ENCODE data around the gene FAM193A.
A peak's percentile ranks its signal among the peaks of the same experiment; 100 is the strongest.
"Not testable (repeated sequence)": the region's sequence is repeated elsewhere in the genome, so short reads cannot be mapped to it uniquely, and the experiment has no call there.

The FAM193A gene, protein sequence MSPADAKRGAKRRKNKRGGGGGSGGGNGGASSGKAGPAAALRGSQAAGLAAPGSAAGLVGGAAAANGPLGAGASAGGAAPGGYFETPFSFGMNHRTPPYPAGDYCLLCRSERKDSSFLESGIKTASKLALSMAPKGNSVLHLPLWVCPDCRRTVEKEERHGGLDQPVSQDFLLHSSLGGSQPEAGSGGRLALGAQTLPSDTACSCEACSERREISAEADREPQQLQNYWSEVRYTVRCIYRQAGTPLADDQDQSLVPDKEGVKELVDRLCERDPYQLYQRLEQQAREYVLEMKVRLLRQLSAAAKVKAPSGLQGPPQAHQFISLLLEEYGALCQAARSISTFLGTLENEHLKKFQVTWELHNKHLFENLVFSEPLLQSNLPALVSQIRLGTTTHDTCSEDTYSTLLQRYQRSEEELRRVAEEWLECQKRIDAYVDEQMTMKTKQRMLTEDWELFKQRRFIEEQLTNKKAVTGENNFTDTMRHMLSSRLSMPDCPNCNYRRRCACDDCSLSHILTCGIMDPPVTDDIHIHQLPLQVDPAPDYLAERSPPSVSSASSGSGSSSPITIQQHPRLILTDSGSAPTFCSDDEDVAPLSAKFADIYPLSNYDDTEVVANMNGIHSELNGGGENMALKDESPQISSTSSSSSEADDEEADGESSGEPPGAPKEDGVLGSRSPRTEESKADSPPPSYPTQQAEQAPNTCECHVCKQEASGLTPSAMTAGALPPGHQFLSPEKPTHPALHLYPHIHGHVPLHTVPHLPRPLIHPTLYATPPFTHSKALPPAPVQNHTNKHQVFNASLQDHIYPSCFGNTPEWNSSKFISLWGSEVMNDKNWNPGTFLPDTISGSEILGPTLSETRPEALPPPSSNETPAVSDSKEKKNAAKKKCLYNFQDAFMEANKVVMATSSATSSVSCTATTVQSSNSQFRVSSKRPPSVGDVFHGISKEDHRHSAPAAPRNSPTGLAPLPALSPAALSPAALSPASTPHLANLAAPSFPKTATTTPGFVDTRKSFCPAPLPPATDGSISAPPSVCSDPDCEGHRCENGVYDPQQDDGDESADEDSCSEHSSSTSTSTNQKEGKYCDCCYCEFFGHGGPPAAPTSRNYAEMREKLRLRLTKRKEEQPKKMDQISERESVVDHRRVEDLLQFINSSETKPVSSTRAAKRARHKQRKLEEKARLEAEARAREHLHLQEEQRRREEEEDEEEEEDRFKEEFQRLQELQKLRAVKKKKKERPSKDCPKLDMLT (N-terminal part only)

DNA sequence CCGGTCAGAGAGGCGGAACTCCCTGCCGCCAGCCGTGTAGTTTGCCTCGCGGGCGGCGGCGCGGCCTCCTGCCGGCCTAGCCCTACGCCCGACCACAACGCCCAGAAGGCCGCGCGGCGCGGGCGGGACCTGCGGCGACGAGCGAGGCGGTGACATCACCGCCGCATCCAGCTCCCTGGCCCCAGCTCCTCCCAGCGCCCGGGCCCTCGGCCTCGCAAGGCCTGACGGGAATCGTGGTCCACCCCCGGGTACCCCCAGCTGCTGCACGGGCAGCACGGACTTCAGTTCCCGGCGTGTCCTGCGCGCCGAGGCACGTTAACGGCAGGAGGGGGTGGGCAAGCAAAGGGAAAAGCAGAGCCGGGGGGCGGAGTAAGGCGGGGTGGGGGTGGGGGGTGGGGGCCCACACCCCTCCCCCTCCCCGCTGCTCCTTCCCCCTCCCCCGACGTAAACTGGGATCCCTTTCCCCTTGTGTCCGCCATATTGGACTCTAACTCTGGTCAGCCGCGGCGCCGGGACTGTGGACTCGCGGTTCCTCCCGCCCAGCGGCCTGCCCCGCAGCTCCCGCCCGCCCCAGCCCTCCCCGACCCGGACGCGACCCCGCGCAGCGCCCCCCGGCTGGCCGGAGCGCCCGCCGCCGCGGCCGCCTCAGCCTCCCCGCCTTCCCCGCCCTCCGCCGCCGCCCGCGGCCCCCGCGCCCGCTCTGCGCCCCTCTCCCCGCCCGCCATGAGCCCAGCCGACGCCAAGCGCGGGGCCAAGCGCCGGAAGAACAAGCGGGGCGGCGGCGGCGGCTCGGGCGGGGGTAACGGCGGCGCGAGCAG, at the start of gene FAM193A:
Gene FAM193A (plus strand): TSS at position 455 of the 818 bp plus-strand sequence. CDS start 269 bp downstream, at position 724.
- DNase-seq (ENCODE audit: low read depth in 2 of 2) = peak; percentile 97 to 99

DNA sequence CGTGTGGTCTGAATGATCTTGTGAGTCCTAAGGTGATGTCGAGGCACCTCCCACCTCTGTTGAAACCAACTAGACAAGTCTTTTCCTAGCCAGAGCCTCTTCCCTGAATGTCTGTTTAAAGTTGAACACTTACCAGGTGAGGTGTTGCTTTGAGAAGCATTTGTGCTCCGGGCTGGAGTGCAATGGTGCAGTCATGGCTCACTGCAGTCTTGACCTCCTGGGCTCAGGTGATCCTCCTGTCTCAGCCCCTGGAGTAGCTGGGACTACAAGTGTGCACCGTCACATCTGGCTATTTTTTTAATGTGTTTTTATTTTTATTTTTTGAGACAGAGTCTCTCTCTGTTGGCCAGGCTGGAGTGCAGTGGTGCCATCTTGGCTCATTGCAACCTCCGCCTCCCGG, 49.5 kb upstream of the FAM193A start:
- DNase-seq (ENCODE audit: low read depth in 2 of 2) = no peak

DNA sequence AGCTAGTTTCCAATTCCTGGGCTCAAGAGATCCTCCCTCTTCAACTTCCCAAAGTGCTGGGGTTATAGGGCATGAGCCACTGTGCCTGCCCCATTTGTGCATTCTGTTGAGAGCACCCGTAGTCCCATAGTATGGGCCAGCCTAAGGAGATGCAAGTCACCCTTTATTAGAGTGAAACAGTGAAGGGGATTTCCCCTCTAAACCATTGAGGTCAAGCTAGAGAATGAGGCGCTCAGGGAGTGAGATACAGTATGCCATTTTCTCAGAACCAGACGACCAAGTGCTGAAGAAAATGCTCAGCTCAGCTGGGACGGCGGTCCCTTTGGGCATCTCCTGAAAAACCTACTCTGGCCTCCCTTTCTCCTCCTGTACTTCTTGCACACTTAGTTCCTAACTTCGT, 48.8 kb upstream of the FAM193A start:
- no peak for DNase-seq (ENCODE audit: low read depth in 2 of 2)

DNA sequence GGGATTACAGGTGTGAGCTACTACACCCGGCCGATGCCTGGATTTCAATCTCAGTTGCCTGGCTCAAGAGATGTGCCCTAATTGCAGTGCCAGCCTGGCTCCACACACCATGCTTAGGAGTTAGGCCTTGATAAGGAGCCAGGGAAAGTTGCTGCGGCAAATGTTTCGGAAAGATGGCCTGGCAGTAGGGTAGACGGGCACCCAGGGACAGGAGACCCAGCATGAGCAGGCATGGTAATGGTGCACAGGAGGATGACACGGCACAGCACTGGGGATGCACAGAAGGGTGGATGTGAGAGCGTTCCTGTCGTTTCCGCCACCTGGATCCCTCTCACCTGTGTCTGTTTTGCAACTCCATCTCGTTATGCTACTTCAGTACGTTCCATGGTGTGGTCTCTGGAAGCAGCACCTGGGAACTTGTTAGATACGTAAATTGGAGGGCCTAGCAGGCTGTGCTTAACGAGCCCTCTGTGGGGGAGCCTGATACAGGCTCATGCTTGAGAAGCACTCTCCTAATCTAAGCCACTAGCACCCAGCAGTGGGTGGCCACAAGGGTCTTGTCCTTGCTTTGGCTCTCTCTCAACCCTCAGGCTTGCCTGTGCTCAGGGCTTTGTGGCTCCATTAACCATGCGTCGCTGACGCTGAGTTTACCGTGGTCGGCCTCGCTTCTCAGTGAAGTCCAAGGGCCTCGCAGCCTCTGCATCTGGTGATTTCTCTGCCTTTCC, 47.2 kb upstream of the FAM193A start:
- no peak for DNase-seq (ENCODE audit: low read depth in 2 of 2)

DNA sequence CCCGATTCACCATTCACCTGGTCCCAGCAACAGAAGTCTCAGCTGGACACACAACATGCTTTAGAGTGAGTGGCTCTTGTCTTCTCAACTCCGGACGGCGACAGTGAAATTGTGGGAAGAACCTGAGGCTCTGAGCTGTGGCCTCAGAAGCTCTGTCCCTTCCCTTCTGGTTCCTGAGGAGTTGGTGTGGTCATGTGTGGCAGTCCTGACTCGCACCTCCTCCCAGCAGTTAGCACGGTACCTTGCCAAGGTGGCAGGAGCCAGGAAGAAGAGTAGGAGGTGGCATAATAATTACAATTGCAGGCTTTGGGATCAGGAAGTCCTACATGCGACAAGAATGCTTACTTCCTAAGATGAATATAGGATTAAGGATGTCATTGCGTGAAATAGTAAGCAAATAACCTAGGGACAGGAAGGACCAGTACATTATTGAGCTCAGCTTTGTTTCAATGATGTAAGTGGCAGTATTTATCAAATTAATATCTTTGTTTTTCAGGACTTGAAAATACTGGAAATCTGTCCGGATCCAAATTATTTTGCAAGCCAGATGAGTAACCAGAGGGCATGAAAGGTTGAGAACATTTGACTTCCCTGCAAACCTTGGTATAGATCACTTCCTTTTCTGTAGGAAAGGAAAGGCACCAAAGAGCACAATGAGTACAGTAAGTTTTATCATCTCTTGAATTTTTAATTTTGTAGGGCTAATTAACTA, 46.5 kb upstream of the FAM193A start:
- no peak for DNase-seq (ENCODE audit: low read depth in 2 of 2)

DNA sequence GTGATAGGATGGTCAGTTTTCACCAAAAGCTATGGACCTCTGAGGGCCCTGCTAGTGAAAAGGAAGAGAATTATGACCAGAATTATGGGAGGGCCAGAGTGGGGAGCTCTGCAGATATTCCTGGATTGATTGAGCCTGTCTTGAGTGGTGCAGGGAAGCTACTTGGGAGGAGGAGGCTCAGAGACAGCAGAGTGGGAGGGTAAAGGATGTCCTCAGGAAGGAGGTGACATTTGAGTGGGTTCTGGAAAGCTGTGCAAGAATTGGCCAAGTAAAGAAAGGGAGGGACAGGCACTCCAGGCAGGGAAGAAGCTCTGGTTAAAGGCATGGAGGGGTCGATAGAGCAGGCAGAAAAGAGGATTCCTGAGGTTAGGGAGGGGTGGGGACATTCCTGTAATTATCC, 43.5 kb upstream of the FAM193A start:
- no peak for DNase-seq (ENCODE audit: low read depth in 2 of 2)

DNA sequence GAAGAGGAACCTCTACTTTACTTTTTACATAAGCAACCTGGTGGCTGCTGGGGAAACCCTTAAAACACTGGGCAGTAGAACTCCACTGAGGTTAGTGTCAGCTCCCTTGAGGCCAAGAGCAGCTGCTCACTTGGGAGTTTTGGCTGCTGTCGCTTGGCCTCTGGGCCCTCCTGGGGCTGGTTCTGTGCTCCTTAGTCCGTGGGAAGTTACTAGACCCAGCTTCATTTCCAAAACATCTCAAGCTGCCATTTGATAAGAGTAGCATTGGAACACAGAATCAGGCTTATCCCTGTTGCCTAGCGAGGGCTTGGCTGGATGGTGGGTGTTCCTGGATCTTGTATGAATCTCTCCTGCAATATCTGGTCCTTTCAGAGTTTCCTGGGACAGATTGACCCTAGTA, 41.5 kb upstream of the FAM193A start:
- DNase-seq (ENCODE audit: low read depth in 2 of 2) = no peak

DNA sequence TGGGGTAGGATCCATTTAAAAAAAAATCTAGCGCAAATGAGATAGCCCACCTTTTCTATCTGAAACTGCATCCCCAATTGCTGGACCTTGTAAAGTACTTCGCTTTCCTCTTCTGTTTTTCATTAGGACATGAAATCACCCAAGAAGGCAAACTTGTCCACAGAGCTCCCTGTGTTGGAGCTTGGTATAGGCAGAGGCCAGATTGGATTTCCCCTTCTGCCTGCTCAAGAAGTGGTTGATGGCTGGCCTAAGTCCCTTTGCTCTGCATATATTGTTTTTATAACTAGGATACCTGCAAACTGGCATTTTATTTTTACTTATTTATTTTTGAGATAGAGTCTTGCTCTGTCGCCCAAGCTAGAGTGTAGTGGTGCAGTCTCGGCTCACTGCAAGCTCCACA, 39.1 kb upstream of the FAM193A start:
- DNase-seq (ENCODE audit: low read depth in 2 of 2) = no peak

DNA sequence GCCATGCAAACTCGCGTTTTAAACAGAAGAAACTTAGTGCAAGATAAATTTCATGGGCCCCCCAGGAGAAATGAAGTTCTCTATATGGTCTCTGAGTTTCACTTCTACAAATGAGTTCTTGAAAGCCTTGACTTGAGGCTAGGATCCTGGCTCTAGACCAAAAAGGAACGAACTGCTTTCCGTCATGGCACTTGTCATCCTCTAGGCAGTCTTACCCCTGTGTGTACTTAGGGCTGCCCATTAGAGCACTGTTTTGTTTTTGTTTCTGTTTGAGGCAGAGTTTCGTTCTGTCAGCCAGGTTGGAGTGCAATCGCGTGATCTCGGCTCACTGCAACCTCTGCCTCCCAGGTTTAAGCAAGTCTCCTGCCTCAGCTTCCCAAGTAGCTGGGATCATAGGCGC, 38.5 kb upstream of the FAM193A start:
- DNase-seq (ENCODE audit: low read depth in 2 of 2) = no peak

DNA sequence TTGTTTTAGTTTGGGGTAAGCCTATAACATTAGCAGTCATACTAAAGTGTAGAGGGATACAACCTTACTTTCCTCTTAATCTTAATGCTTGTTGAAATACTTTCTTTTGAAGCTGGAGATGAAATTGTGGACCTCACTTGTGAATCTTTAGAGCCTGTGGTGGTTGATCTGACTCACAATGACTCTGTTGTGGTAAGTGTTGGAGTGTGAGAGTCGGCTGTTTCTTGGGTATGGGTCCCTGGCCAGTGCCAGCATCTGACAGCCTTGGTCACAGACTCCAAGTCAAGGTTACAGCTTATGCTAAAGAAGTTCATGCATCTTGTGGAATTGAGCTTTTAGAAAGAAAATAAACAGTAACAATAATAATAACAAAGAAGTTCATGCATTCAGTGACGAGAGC, 35.9 kb upstream of the FAM193A start:
- no peak for DNase-seq (ENCODE audit: low read depth in 2 of 2)

DNA sequence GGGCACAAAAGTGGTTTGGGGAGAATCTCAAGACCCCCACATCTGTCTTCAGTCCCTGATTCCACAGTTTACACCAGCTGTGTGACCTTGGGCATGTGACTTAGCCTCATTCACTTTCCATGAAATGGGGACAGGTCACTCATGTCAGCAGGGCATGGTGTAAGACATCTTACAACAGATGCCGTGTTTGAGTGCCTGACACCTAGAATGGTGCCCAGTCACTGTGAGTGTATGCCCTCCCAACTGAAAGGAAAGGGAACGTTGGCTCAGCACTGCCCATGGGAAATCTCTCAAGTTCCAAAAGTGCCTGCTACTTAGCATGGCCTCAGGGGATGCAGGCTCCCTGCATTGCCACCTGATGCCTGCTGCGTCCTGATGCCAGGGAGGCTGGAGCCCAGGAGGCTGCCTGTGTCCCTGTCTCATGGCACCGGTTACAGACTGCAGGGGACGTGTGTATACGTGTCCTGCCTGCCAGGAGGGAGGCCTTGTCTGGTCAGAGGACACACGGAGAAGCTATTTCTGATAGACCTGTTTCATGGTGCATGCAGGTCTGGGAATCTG, 35.3 kb upstream of the FAM193A start:
- no peak for DNase-seq (ENCODE audit: low read depth in 2 of 2)

DNA sequence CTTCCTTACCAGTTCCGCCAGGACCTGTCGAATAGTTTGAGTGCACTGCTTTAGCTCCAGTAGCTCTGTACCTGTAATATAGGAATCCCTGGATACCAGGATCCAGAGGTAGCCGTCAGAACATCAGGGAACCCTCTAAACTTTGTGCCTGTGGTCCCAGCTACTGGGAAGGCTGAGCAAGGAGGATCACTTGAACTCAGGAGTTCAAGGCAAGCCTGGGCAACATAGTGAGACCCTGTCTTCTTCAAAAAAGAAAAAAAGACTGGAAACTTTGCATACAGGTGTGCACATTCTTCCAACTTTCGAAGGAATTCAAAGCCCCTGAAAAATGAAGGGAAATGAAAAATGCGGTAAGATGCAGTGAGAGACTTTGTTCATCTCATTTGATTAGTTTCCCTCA, 32.6 kb upstream of the FAM193A start:
- no peak for DNase-seq (ENCODE audit: low read depth in 2 of 2)

DNA sequence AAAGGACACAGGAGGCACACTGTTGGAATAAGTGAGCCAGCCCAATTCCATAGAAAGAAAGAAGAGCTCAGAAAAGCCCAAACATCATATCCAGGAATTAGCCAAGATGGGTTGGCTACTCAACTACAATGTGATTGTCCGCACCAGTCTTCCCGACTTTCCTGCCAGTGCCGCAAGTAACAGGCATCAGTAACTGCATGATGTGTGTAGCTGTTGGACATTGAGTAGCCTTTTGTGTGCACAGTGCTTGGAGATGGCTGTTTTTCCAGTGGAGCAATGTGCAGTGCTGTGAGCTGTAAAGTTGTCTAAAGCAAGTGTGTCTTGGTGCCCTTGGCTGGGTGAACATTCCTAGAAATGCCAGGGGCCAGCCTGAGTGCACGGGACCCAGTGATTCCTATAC, 29.2 kb upstream of the FAM193A start:
- no peak for DNase-seq (ENCODE audit: low read depth in 2 of 2)

DNA sequence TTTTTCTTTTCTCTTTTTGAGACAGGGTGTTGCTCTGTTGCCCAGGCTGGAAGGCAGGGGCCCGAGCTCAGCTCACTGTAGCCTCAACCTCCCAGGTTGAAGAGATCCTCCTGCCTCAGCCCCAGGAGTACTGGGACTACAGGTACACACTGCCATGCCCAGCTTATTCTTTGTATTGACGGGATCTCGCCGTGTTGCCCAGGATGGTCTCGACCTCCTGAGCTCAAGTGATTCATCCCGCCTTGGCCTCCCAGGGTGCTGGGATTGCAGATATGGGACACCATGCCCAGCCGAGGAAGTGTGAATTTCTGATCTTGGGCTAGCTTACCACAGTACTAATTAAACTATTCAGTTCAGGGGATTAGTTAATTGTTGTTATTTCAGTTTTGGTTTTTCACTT, 28.6 kb upstream of the FAM193A start:
- DNase-seq (ENCODE audit: low read depth in 2 of 2) = no peak

DNA sequence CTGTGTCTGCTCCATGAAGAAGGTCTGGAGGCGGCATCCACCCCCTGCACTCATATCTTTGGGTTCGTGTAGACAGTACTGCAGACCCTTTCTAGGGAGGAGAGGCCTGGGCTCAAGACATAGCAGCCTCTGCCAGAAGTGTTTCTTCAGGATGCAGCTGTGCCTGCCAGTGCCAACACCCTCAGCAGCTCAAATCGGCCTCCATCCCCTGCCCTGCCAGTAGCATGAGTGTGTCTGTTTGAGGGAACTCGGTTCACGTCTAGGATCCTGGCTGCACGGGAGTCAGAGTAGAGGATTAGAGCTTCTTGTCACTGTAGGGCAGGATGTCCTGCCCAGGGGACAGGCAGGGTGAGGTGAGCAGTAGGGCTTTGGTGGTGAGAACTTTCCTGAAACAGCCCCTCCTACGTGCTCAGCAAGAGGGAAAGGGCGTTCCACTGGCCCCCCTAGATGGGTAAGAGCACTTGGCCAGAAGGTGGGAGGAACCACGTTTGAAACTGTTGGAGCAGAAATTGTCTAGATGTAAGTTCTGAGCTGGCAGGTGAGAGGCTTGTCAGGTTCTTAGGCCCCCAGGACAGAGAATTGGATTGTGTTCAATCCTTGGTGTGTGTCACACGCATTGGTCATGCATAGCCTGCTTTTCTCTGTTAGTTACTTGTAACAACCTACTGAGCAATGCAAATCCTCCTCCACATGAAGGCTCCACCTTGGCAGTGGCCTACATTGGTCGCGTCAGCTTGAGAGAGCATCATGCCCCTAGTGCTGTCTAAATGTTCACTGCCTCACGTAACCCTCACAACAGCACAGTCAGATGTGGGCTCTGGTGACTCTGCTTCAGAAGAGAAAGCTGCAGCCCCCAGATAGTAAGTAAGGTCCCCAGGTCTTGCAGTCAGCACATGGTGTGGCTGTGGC, 25.8 kb upstream of the FAM193A start:
- DNase-seq (ENCODE audit: low read depth in 2 of 2) = no peak

DNA sequence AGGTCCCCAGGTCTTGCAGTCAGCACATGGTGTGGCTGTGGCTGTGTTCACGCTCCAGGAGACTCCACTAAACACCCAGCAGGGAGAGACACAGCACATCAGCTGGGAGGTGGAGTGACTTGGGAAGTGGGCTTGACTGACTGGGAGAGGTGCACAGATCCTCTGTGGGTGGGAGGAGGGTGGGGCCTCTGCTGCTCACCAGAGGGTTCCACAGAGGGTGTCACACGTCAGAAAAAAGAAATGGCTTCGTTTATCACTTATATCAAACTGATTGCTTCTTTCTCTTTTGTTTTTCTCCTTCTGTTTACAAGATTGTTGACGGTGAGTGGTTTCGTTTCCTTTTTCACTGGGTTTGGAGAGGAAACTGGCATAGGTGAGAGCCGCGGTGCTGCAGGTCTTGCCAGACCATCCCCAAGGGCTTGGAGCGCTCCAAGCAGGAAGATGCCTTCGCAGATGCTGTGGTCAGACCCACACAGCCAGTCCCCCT, 24.8 kb upstream of the FAM193A start:
- DNase-seq (ENCODE audit: low read depth in 2 of 2) = no peak

DNA sequence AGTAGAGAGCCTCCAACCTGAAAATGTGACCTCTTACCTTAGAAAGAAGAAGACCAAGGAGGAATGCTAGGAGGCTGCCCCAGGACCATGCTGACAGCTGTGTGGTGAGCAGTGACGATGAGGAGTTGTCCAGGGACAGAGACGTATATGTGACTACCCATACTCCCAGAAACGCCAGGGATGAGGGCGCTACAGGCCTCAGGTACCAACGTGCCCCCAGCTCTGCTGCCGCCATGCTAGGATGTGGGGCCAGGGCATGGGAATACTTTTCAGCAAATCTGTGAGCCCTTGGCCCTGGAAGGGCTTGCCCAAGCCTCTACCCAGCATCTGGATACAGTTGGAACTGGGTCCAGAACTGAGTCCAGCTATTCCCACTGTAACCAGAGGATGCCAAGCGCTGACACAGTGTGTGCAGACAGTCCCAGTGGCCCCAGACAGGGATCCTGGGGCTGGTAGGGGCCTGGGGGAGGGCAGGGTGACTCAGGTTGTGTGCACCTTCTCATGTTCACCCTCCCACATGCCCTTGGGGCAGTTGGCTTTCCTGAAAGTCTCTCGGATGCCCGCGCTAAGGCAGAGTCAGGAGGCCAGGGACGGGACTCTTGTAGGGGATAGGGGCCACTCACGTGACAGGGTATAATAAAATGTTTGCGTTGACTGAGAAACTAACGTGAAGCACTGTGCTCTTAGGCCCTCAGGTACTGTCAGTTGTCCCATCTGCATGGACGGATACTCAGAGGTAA, 23.9 kb upstream of the FAM193A start:
- no peak for DNase-seq (ENCODE audit: low read depth in 2 of 2)

DNA sequence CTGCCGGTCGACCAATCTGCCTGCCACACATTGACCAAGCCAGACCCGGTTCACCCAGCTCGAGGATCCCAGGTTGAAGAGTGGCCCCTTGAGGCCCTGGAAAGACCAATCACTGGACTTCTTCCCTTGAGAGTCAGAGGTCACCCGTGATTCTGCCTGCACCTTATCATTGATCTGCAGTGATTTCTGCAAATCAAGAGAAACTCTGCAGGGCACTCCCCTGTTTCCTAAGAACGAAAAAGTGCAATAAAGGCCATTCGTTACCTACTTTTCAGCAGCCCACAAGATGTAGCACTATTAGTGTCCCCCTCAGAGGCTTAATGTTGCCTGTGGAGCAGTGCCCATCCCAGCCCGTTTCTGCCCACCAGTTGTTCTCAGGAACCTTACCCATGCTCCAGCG, 22.3 kb upstream of the FAM193A start:
- not testable (repeated sequence) for DNase-seq (ENCODE audit: low read depth in 2 of 2)
